Upper lobe of left lung (tissue), 4 donors: Measurements from ENCODE around the gene IGFL2.
"Not testable (repeated sequence)": the region's sequence is repeated elsewhere in the genome, so short reads cannot be mapped to it uniquely, and the experiment has no call there.

ENCODE experiments used
- EP300 ChIP-seq, 4 donors: sonication (generic); formaldehyde crosslinking; IDR thresholded peaks; one replicate each; pipeline ENCODE4 v1.5.1; 2017; ENCODE audit warnings: antibody characterized with exemption in 4 of 4, control low read depth in 2 of 4
- POLR2A ChIP-seq, 4 donors: fragments of 450-650 bp; IDR thresholded peaks; one replicate each; pipeline ENCODE4 v1.5.1; 2016 to 2017; ENCODE audit warnings: antibody characterized with exemption in 4 of 4, mild to moderate bottlenecking in 2 of 4
- POLR2AphosphoS5 ChIP-seq, 2 donors: sonication (generic); formaldehyde crosslinking; IDR thresholded peaks; one replicate each; pipeline ENCODE4 v1.5.1; 2017; ENCODE audit warnings: antibody characterized with exemption in 2 of 2
- TF ChIP-seq, protein P1 (sequence below), 6 experiments: fragments of 450-650 bp in 4 of 6; fragments of 200-600 bp in 2 of 6; sonication (generic) in 2 of 6; IDR thresholded peaks; one replicate each; pipeline ENCODE4 v1.5.1; 2016 to 2019; ENCODE audit warnings: antibody characterized with exemption in 6 of 6

DNA sequence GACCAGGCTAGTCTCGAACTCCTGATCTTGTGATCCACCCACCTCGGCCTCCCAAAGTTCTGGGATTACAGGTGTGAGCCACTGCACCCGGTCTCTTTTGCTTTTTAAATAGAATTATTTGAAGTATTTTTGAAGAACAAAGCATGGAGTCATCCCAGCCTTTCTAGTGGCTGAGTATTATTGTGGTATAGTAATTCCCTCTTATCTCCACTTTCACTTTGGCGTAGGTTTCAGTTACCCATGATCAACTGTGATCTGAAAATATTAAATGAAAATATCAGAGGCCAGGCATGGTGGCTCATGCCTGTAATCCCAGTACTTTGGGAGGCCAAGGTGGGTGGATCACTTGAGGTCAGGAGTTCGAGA lies 44.6 kb downstream of the IGFL2 start:
- TF ChIP-seq, protein P1, sequence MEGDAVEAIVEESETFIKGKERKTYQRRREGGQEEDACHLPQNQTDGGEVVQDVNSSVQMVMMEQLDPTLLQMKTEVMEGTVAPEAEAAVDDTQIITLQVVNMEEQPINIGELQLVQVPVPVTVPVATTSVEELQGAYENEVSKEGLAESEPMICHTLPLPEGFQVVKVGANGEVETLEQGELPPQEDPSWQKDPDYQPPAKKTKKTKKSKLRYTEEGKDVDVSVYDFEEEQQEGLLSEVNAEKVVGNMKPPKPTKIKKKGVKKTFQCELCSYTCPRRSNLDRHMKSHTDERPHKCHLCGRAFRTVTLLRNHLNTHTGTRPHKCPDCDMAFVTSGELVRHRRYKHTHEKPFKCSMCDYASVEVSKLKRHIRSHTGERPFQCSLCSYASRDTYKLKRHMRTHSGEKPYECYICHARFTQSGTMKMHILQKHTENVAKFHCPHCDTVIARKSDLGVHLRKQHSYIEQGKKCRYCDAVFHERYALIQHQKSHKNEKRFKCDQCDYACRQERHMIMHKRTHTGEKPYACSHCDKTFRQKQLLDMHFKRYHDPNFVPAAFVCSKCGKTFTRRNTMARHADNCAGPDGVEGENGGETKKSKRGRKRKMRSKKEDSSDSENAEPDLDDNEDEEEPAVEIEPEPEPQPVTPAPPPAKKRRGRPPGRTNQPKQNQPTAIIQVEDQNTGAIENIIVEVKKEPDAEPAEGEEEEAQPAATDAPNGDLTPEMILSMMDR (IDR thresholded peaks at IDR 0.05): not testable (repeated sequence)
- TF ChIP-seq POLR2A, POLR2AphosphoS5, EP300 (IDR thresholded peaks at IDR 0.05): not testable (repeated sequence)
